Middle frontal gyrus (tissue), 1 donor: ENCODE results near the gene ZC3H4.
"Not testable (repeated sequence)": the region's sequence is repeated elsewhere in the genome, so short reads cannot be mapped to it uniquely, and the experiment has no call there.

ENCODE experiments used
- DNase-seq: peaks from one replicate; pipeline ENCODE4 v3.0.0-alpha.2; 2015; ENCODE audit warnings: low spot score; ENCODE audit errors: extremely low spot score

ZC3H4 gene

GRCh38 chr19:47084879-47085439, 28.6 kb downstream of the ZC3H4 start:
- DNase-seq: no peak

DNA sequence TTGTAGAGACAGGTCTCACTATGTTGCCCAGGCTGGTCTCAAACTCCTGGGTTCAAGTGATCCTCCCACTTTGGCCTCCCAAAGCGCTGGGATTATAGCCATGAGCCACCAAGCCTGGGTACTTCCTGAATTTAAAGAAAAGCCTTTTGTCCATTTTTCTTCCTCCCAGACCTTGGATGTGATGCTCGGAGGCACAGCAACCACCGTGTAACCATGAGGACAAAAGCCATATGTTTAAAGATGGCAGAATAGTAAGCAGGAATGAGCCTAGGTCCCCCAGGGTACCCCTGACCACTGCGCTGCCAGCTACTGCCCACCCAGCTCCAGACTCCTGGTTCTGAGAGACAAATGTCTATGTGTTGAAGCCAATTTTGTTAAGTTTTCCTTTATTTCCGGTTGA, 31.1 kb downstream of the ZC3H4 start:
- no peak for DNase-seq

GRCh38 chr19:47081095-47081494, 32.5 kb downstream of the ZC3H4 start:
- DNase-seq: no peak

GRCh38 chr19:47078351-47078750, 35.2 kb downstream of the ZC3H4 start:
- DNase-seq: not testable (repeated sequence)

DNA sequence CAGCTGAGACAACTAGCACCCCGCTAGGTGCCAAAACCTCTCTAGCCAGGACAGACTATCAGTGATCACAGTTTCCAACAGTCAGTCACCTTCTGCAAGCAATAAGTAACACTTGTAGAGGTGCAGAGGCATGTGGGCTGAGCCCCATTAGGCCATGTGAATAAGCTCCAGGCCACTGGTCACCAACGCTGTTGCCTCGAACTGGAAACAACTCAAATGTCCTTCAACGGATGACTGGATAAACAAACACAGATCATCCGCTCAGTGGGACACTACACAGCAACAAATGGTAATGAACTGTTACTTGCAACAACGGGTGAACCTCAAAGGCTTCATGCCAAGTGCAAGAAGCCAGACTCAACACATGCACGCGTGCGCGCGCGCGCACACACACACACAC, 37.6 kb downstream of the ZC3H4 start:
- no peak for DNase-seq

DNA sequence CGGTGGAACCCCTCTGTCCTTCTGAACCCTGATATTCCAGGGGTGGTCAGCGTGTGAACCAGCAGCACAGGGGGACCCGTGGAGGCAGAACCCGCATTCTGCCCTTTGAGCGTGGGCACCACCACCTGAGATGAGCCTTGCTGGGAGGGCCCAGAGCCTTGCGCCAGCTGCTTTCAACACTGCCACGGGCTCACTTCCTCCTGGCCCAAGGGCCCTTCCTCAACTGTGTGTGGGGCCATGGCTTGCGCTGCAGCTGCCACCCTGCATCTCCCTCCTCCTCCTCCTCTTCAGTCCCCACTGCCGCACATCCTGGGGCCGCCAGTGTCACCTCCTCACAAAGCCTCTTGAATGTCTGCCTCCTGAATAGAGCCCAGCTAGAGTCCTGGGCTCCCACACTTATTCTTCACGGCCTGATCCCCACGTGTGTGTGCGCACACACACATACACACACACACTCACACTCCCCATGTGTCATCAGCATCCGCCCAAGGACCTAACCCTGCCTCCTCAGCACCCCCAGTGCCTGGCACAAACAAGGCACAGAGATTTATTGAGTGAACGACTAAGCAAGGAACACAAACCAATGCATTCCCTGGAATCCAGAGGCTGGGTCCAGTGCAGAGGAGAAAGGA, 38.3 kb downstream of the ZC3H4 start:
- no peak for DNase-seq

DNA sequence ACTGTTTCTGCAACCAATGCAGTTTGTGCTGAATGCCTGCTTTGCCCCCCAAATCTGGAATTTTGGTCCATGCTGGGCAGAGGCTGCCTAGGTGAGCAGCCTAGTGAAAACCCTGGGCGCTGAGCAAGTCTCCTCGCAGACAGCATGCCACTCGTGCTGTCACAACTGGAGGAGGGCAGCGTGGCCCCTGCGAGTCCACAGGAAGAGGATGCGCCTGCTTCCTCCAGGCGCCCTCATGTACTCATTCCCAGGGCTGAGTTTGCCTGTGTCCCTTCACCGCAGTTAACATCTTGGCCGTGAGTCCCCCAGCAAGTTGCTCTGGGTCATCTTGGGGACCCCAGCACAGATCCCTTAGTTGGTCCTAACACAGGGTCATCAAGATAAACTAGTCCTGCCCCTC, 39.0 kb downstream of the ZC3H4 start:
- DNase-seq: no peak

DNA sequence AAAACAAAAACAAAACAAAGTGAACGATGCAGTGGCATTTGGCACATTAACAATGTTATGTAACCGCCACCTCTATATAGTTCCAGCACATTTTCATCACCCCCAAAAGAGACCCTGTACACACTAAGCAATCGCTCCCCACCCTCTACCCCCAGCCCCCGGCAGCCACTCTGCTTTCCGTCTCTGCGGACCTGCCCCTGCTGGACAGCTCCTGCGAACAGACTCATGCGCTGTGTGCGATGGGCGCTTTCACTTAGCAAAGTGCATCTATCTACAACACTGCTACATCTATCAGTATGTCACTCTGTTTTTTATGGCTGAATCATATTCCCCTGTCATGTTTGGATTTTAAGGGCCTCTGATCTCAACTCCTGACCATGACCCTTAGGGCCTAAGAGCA, 40.0 kb downstream of the ZC3H4 start:
- no peak for DNase-seq

DNA sequence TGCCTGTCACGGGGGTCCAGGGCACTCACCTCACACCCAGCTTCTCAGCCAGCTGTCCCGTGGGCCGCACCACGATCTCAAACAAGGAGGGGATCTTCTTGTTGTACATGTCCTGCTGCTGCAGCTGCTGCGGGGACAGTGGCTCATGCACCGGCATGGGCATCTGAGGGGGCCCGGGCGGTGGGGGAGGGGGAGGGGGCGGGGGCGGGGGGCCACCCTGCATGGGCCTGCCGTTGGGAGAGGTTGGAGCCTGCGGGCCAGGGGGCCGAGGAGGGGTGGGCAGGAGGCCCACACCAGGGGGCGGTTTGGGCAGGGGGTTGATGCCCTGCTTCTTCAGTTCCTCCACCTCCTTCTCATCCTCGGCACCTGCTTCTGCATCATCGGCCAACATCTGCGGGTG, 41.3 kb downstream of the ZC3H4 start:
- DNase-seq: no peak

- DNase-seq: no peak
These were observed 41.8 kb downstream of the ZC3H4 start for GRCh38 chr19:47071731-47072130.

DNA sequence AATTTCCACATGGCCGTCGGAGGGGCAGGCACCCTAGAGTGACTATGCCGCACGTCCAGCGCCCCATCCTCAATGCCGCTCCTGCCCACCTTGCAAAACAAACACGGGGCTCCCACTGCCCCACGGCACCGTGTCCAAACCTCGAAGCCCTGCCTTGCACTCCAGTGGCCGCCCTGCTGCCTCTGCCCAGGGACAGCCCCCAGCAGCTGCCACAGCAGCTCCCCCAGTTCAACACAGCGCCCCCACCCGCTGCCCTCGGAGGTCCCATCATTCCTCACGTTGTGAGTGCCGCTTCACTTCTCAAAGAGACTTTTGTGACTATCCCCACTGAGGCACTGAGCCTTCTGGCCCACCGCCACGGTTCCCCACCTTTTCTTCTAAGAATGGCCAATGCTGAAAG, 42.8 kb downstream of the ZC3H4 start:
- no peak for DNase-seq

- DNase-seq: no peak
These were observed 43.8 kb downstream of the ZC3H4 start for GRCh38 chr19:47069795-47070194.

DNA sequence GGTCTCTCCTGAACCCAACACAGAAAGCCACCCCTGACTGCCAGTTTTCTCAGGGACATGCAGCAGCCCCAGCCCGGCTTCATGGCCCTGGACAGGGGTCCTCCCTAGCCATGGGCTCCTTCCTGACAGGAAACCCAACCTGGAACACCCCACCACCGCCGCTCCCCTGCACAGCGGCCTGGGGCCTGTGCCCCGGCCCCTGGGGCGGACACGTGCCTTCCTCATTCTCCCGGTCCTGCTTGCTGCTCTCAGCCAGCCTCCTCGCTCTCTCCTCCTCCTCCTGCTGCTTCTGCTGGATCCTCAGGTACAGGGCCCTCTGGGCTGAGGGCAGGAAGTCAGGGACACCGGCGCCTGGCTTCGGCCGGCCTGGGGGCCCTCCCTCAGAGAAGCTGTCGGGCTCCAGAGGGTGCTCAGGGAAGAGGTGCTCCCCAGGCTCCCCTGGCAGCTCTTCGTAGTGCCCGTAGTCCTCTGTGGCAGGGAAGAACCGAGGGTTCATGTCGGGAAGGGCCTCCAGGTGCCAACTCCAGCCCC, 44.6 kb downstream of the ZC3H4 start:
- no peak for DNase-seq

- no peak for DNase-seq
These were observed 45.3 kb downstream of the ZC3H4 start for GRCh38 chr19:47068246-47068645.

DNA sequence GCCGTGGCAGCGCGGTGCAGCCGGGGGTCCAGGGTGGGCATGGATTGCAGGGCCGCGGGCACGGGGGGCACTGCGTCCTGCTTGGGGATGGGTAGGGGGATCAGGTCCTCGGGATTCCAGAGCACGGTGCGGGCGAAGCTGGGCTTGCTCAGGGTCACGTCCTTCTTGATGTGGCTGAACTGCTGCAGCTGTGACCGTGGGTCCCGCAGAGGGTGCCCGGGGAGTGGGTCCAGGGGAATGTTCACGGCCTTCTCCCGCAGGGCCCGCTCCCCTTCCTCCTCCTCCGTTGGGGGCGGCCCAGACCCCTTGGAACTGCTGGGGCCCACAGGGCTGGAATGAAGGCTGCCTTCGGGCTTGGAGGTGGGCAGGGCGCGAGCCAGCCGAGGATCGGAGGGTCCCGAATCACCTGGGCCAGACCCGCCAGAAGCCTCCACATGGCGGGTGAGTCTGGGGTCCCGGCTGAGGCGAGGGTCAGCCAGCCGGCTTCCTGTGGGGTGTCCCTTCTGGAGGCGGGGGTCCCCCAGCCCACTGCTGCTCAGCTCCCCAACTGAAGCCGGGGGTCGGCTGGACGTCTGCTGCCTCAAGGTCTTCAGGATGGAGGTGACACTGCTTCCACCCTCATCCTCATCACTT, 46.2 kb downstream of the ZC3H4 start:
- DNase-seq: no peak

- DNase-seq: no peak
These were observed 47.0 kb downstream of the ZC3H4 start for GRCh38 chr19:47066376-47067214.

GRCh38 chr19:47065242-47065641, 48.3 kb downstream of the ZC3H4 start:
- DNase-seq: no peak

GRCh38 chr19:47063874-47064273, 49.7 kb downstream of the ZC3H4 start:
- DNase-seq: no peak

DNA sequence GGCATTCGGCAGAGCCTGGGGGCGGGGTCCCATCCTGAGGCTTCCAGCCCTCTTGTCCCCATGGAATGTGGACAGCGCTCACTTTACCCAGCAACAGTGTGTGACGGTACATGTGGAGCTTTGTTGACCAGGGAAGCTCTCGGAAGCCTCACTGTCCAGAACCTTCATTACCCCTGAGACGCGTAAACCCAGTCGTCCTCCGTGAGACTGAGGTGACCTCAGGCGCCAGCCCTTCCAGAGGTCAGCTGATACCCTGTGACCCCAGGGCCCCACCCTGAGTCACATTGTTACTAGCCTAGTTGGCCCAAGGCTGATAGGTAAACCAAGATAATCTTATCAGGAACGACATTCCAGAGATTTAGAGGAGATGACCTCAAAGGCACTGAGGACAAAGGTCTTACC, 55.0 kb downstream of the ZC3H4 start:
- no peak for DNase-seq

- no peak for DNase-seq
These were observed 56.2 kb downstream of the ZC3H4 start for GRCh38 chr19:47057328-47057727.

- no peak for DNase-seq
These were observed 57.2 kb downstream of the ZC3H4 start for GRCh38 chr19:47056411-47056810.

DNA sequence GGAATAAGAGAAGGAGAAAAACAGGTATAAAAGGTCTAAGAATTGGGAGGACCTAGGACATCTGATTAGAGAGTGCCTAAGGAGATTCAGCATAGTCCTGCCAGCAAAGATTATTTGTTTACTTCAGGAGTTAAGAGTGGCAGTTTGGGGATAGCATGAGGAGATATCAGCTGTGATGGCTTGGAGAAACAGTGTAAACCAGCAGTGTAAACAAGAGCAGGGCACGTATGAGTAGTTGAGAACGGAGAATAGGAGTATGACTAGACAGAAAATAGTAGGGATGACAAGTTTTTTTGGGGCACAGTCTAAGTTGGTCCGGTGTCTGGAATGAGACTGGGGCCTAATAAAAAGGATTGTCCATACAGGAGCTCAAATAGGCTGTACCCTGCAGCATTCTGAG, 63.0 kb downstream of the ZC3H4 start:
- DNase-seq: not testable (repeated sequence)
